ENCODE results near the gene SRRM4. TPM values are rescaled to one million over a fixed set of nuclear protein-coding genes. Genes with fewer than 3 reads are reported as not detected.

SRRM4 gene
- total and polyA plus RNA-seq, 2 donors (not counting 1 experiment from before 2014, with no cell fraction given) = not detected

GRCh38 chr12:119145367-119145766 lies 164.0 kb downstream of the SRRM4 start:
- no peak for DNase-seq (ENCODE audit: low read depth in 2 of 2)
- H3K27ac ChIP-seq (ENCODE audit: insufficient read depth, low read length) = no peak overlapping the region
- no peak overlapping the region for H3K4me2 ChIP-seq (ENCODE audit: extremely low read depth, insufficient read depth, low read length)
- H3K27me3 ChIP-seq (ENCODE audit: control insufficient read depth, insufficient read depth, low read length) = no peaks in the 10 kb centered on the region
- no peaks in the 10 kb centered on the region for H3K4me1 ChIP-seq (ENCODE audit: control insufficient read depth, extremely low read depth, insufficient read depth, low read length)
- TF ChIP-seq EZH2 (IDR thresholded peaks at IDR 0.05; ENCODE audit: low read length, missing control alignments) (no peak), CTCF (conservative IDR thresholded peaks at IDR 0.05 in 1 of 2, IDR thresholded peaks at IDR 0.05 in 1 of 2; ENCODE audit: low read depth in 1 of 2, low read length in 2 of 2) (no peak)
- H3K9me3 ChIP-seq (ENCODE audit: control insufficient read depth, insufficient read depth, low read depth, low read length) = no peaks in the 10 kb centered on the region
- no peak overlapping the region for H3K4me3 ChIP-seq (replicated peaks in 1 of 4; ENCODE audit: control extremely low read depth in 1 of 4, insufficient read depth in 1 of 4, low read depth in 3 of 4, low read length in 4 of 4)
- H3K9ac ChIP-seq (ENCODE audit: insufficient read depth, low read length) = no peak overlapping the region
- no peak overlapping the region for H2AFZ ChIP-seq (ENCODE audit: low read length)
- no peaks in the 10 kb centered on the region for H3K79me2 ChIP-seq (ENCODE audit: control insufficient read depth, insufficient read depth, low read length)
- H4K20me1 ChIP-seq (ENCODE audit: control insufficient read depth, extremely low read depth, insufficient read depth, low read length) = no peaks in the 10 kb centered on the region
- H3K36me3 ChIP-seq (ENCODE audit: control insufficient read depth, insufficient read depth, low read length) = no peaks in the 10 kb centered on the region

- Histone ChIP-seq H3K9ac (ENCODE audit: insufficient read depth, low read length) (no peak overlapping the region), H3K27me3 (ENCODE audit: control insufficient read depth, insufficient read depth, low read length) (no peaks in the 10 kb centered on the region), H3K9me3 (ENCODE audit: control insufficient read depth, insufficient read depth, low read depth, low read length) (no peaks in the 10 kb centered on the region), H4K20me1 (ENCODE audit: control insufficient read depth, extremely low read depth, insufficient read depth, low read length) (no peaks in the 10 kb centered on the region), H2AFZ (ENCODE audit: low read length) (no peak overlapping the region), H3K79me2 (ENCODE audit: control insufficient read depth, insufficient read depth, low read length) (no peaks in the 10 kb centered on the region), H3K4me3 (replicated peaks in 1 of 4; ENCODE audit: control extremely low read depth in 1 of 4, insufficient read depth in 1 of 4, low read depth in 3 of 4, low read length in 4 of 4) (no peak overlapping the region), H3K4me1 (ENCODE audit: control insufficient read depth, extremely low read depth, insufficient read depth, low read length) (no peaks in the 10 kb centered on the region), H3K36me3 (ENCODE audit: control insufficient read depth, insufficient read depth, low read length) (no peaks in the 10 kb centered on the region), H3K4me2 (ENCODE audit: extremely low read depth, insufficient read depth, low read length) (no peak overlapping the region), H3K27ac (ENCODE audit: insufficient read depth, low read length) (no peak overlapping the region)
- no peak for TF ChIP-seq CTCF (conservative IDR thresholded peaks at IDR 0.05 in 1 of 2, IDR thresholded peaks at IDR 0.05 in 1 of 2; ENCODE audit: low read depth in 1 of 2, low read length in 2 of 2)
- TF ChIP-seq EZH2 (IDR thresholded peaks at IDR 0.05; ENCODE audit: low read length, missing control alignments) = no peak
- DNase-seq (ENCODE audit: low read depth in 2 of 2) = no peak
These were observed 166.6 kb downstream of the SRRM4 start for GRCh38 chr12:119147847-119148448.

DNA sequence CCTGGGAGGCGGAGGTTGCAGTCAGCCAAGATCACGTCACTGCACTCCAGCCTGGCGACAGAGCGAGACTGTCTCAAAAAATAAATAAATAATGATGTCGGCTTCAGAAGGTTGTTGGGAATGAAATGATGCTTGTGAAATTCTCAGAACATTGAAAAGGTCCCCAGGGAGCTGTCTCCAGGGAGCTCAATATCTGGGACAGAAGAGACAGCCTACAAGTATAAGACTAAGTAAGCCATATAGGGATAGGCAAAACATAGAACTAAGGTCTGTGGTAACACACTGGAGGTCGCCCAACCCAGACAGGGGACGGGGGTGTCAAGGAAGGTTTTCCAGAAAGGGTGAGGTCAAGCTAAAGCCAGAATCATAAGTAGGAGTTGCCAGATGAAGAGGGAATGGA lies 167.9 kb downstream of the SRRM4 start:
- no peaks in the 10 kb centered on the region for H3K36me3 ChIP-seq (ENCODE audit: control insufficient read depth, insufficient read depth, low read length)
- no peaks in the 10 kb centered on the region for H4K20me1 ChIP-seq (ENCODE audit: control insufficient read depth, extremely low read depth, insufficient read depth, low read length)
- H3K79me2 ChIP-seq (ENCODE audit: control insufficient read depth, insufficient read depth, low read length) = no peaks in the 10 kb centered on the region
- DNase-seq (ENCODE audit: low read depth in 2 of 2) = no peak
- no peak overlapping the region for H3K27ac ChIP-seq (ENCODE audit: insufficient read depth, low read length)
- no peaks in the 10 kb centered on the region for H3K9me3 ChIP-seq (ENCODE audit: control insufficient read depth, insufficient read depth, low read depth, low read length)
- H3K27me3 ChIP-seq (ENCODE audit: control insufficient read depth, insufficient read depth, low read length) = no peaks in the 10 kb centered on the region
- H2AFZ ChIP-seq (ENCODE audit: low read length) = no peak overlapping the region
- TF ChIP-seq EZH2 (IDR thresholded peaks at IDR 0.05; ENCODE audit: low read length, missing control alignments) = no peak
- TF ChIP-seq CTCF (conservative IDR thresholded peaks at IDR 0.05 in 1 of 2, IDR thresholded peaks at IDR 0.05 in 1 of 2; ENCODE audit: low read depth in 1 of 2, low read length in 2 of 2) = no peak
- no peak overlapping the region for H3K9ac ChIP-seq (ENCODE audit: insufficient read depth, low read length)
- no peak overlapping the region for H3K4me3 ChIP-seq (replicated peaks in 1 of 4; ENCODE audit: control extremely low read depth in 1 of 4, insufficient read depth in 1 of 4, low read depth in 3 of 4, low read length in 4 of 4)
- H3K4me1 ChIP-seq (ENCODE audit: control insufficient read depth, extremely low read depth, insufficient read depth, low read length) = no peaks in the 10 kb centered on the region
- H3K4me2 ChIP-seq (ENCODE audit: extremely low read depth, insufficient read depth, low read length) = no peak overlapping the region
